Testis (tissue), 2 donors: ENCODE measurements around the gene NAA20.

Experiments used
- POLR2A ChIP-seq: fragments of 450-650 bp; IDR thresholded peaks from one replicate; pipeline ENCODE4 v1.6.1; 2017; ENCODE audit warnings: antibody characterized with exemption, mild to moderate bottlenecking, moderate library complexity
- TF ChIP-seq, protein P1 (sequence below), 3 experiments: fragments of 450-650 bp in 2 of 3; fragments of 200-600 bp in 1 of 3; sonication (generic) in 1 of 3; IDR thresholded peaks; one replicate each; pipeline ENCODE4 v1.5.1; 2016 to 2019; ENCODE audit warnings: antibody characterized with exemption in 3 of 3, mild to moderate bottlenecking in 2 of 3, moderate library complexity in 1 of 3

- TF ChIP-seq, protein P1, sequence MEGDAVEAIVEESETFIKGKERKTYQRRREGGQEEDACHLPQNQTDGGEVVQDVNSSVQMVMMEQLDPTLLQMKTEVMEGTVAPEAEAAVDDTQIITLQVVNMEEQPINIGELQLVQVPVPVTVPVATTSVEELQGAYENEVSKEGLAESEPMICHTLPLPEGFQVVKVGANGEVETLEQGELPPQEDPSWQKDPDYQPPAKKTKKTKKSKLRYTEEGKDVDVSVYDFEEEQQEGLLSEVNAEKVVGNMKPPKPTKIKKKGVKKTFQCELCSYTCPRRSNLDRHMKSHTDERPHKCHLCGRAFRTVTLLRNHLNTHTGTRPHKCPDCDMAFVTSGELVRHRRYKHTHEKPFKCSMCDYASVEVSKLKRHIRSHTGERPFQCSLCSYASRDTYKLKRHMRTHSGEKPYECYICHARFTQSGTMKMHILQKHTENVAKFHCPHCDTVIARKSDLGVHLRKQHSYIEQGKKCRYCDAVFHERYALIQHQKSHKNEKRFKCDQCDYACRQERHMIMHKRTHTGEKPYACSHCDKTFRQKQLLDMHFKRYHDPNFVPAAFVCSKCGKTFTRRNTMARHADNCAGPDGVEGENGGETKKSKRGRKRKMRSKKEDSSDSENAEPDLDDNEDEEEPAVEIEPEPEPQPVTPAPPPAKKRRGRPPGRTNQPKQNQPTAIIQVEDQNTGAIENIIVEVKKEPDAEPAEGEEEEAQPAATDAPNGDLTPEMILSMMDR (IDR thresholded peaks at IDR 0.05), result no peak
- TF ChIP-seq POLR2A, result no peak
These were observed 43.1 kb upstream of the NAA20 start for GRCh38 chr20:19973961-19974629.
